Panc1 (cell line): Measurements from ENCODE around the gene MS4A4E. TPM values are rescaled to one million over a fixed set of nuclear protein-coding genes. Genes with fewer than 3 reads are reported as not detected.
"Not testable (repeated sequence)": the region's sequence is repeated elsewhere in the genome, so short reads cannot be mapped to it uniquely, and the experiment has no call there.

Experiments
- ATAC-seq: fragments of 200-7000 bp; cut with Tn5 transposase; 2 replicates; pipeline ENCODE4 v1.9.1; 2020; ENCODE audit warnings: mild to moderate bottlenecking, moderate library complexity
- BruUV-seq: library from RNA; stranded (reverse); fragments of 400-500 nt; replicated peaks from 2 replicates; lab custom pipeline; 2021; lab: Mats Ljungman, UMichigan
- CTCF ChIA-PET: fragments of 300-600 bp; sonication (Branson Sonifier 250); formaldehyde crosslinking; loops from one replicate; lab custom pipeline; 2022; ENCODE audit warnings: antibody characterized with exemption; lab: Charles Lee
- POLR2A ChIA-PET: fragments of 300-600 bp; sonication (Branson Sonifier 250); formaldehyde crosslinking; loops from one replicate; lab custom pipeline; 2022; ENCODE audit warnings: antibody characterized with exemption; lab: Charles Lee
- DNase-seq: peaks from one replicate; pipeline ENCODE4 v3.0.0-alpha.2; 2010; ENCODE audit warnings: low read depth, low spot score
- H3K27ac ChIP-seq: 2 replicates; pipeline ENCODE4 v1.5.1; 2011; ENCODE audit warnings: mild to moderate bottlenecking, low read length, inconsistent platforms
- H3K27me3 ChIP-seq: fragments of 200-500 bp; sonication (Bioruptor generic); 2 replicates; pipeline ENCODE4 v1.6.0; 2014; ENCODE audit warnings: low read length, inconsistent platforms; ENCODE audit not compliant: control insufficient read depth, insufficient read depth
- H3K36me3 ChIP-seq: fragments of 200-500 bp; sonication (Bioruptor generic); 2 replicates; pipeline ENCODE4 v1.5.1; 2014; ENCODE audit warnings: inconsistent platforms, mild to moderate bottlenecking, low read length, moderate library complexity; ENCODE audit not compliant: control insufficient read depth, insufficient read depth
- H3K4me1 ChIP-seq: 2 replicates; pipeline ENCODE4 v1.5.1; 2011; ENCODE audit warnings: inconsistent platforms, mild to moderate bottlenecking, low read length, moderate library complexity; ENCODE audit not compliant: control insufficient read depth, insufficient read depth
- H3K4me3 ChIP-seq, 2 experiments: 2 replicates each; pipeline ENCODE4 v1.5.1; 2011 to 2012; ENCODE audit warnings: low read depth in 2 of 2, low read length in 2 of 2, mild to moderate bottlenecking in 2 of 2, inconsistent platforms in 1 of 2, moderate library complexity in 1 of 2
- H3K9me3 ChIP-seq: fragments of 200-500 bp; sonication (Bioruptor generic); 2 replicates; pipeline ENCODE4 v1.5.1; 2014; ENCODE audit warnings: low read depth, mild to moderate bottlenecking, inconsistent platforms, low read length, moderate library complexity; ENCODE audit not compliant: control insufficient read depth, insufficient read depth
- CTCF ChIP-seq: fragments of 450-650 bp; IDR thresholded peaks from 2 replicates; pipeline ENCODE4 v1.5.1; 2017; ENCODE audit warnings: mild to moderate bottlenecking
- POLR2AphosphoS5 ChIP-seq: IDR thresholded peaks from 2 replicates; pipeline ENCODE4 v1.6.1; 2012; ENCODE audit warnings: mild to moderate bottlenecking, low read depth, low read length, moderate library complexity
- REST ChIP-seq, 2 experiments: IDR thresholded peaks; 2 replicates each; pipeline ENCODE4 v1.6.1; 2011 to 2012; ENCODE audit warnings: low read depth in 2 of 2, control low read depth in 1 of 2, low read length in 1 of 2, mild to moderate bottlenecking in 1 of 2, moderate library complexity in 1 of 2; ENCODE audit not compliant: insufficient read depth in 1 of 2
- SIN3A ChIP-seq: IDR thresholded peaks from 2 replicates; pipeline ENCODE4 v1.6.1; 2012; ENCODE audit warnings: low read depth, mild to moderate bottlenecking, low read length, moderate library complexity, borderline replicate concordance; ENCODE audit not compliant: insufficient read depth
- TCF7L2 ChIP-seq: IDR thresholded peaks from 2 replicates; pipeline ENCODE4 v1.6.1; 2011; ENCODE audit warnings: mild to moderate bottlenecking, low read depth, low read length, inconsistent platforms
- in situ Hi-C: cut with HindIII; loops from 2 replicates; pipeline ENCODE4 v1.10.0; 2016; ENCODE audit warnings: low sequenced_read_pairs, low pct_unique_long_range_greater_than_20kb
- intact Hi-C: fragments of 100-400 bp; cut with micrococcal nuclease; formaldehyde crosslinking; loops from one replicate; pipeline ENCODE4 v1.10.0; 2022; ENCODE audit not compliant: unreplicated experiment
- total RNA-seq: library from RNA; stranded (reverse); gene quantifications from one replicate; pipeline ENCODE4 v1.2.1, GENCODE V29; 2021; ENCODE audit not compliant: unreplicated experiment

The MS4A4E gene
- total RNA-seq, 1 experiment from 2014 or later = not detected

GRCh38 chr11:60186128-60186527 is 56.8 kb downstream of the MS4A4E start:
- H3K4me3 ChIP-seq, H3K27me3 ChIP-seq, BruUV-seq, in situ Hi-C loops, intact Hi-C loops, H3K9me3 ChIP-seq, DNase-seq, H3K4me1 ChIP-seq, POLR2A ChIA-PET, H3K27ac ChIP-seq, H3K36me3 ChIP-seq, ATAC-seq: not testable (repeated sequence)
- CTCF ChIA-PET = interaction anchor here (0.5 kb wide), 1 partner anchor 149 kb away, joined by 13 read pairs; no protein-coding TSS in a partner anchor

GRCh38 chr11:60185512-60185827 is 57.5 kb downstream of the MS4A4E start:
- CTCF ChIA-PET, in situ Hi-C loops, H3K36me3 ChIP-seq, H3K27me3 ChIP-seq, DNase-seq, H3K4me3 ChIP-seq, H3K27ac ChIP-seq, ATAC-seq, H3K4me1 ChIP-seq, POLR2A ChIA-PET, H3K9me3 ChIP-seq, BruUV-seq, intact Hi-C loops: not testable (repeated sequence)

- ChIA-PET CTCF (no interaction called here), POLR2A (no interaction called here)
- no peaks in the 10 kb centered on the region for H3K9me3 ChIP-seq
- BruUV-seq = no TSS peak
- H3K4me3 ChIP-seq = no peak overlapping the region
- H3K36me3 ChIP-seq = no peaks in the 10 kb centered on the region
- DNase-seq (no peak), ATAC-seq (no peak)
- no peaks in the 10 kb centered on the region for H3K4me1 ChIP-seq
- H3K27ac ChIP-seq = no peak overlapping the region
- intact Hi-C loops = no loop called here
- H3K27me3 ChIP-seq = no peaks in the 10 kb centered on the region
- in situ Hi-C loops = no loop called here
- TF ChIP-seq POLR2AphosphoS5 (no peak), SIN3A (no peak), REST (IDR thresholded peaks at IDR 0.05; ENCODE audit: insufficient read depth in 1 of 2, low read depth in 2 of 2, low read length in 1 of 2) (no peak), CTCF (no peak), TCF7L2 (no peak)
These were observed 58.0 kb downstream of the MS4A4E start for GRCh38 chr11:60184824-60185511.
